SK-N-MC (cell line): Measurements from ENCODE around the gene HS6ST1.

ENCODE experiments used
- EZH2 ChIP-seq: fragments of 200-600 bp; sonication (generic); IDR thresholded peaks from one replicate; pipeline ENCODE4 v1.6.1; 2017; ENCODE audit warnings: antibody characterized with exemption
- POLR2AphosphoS5 ChIP-seq: IDR thresholded peaks from 2 replicates; pipeline ENCODE4 v1.6.1; 2012; ENCODE audit warnings: mild to moderate bottlenecking, low read depth, low read length, borderline replicate concordance

DNA sequence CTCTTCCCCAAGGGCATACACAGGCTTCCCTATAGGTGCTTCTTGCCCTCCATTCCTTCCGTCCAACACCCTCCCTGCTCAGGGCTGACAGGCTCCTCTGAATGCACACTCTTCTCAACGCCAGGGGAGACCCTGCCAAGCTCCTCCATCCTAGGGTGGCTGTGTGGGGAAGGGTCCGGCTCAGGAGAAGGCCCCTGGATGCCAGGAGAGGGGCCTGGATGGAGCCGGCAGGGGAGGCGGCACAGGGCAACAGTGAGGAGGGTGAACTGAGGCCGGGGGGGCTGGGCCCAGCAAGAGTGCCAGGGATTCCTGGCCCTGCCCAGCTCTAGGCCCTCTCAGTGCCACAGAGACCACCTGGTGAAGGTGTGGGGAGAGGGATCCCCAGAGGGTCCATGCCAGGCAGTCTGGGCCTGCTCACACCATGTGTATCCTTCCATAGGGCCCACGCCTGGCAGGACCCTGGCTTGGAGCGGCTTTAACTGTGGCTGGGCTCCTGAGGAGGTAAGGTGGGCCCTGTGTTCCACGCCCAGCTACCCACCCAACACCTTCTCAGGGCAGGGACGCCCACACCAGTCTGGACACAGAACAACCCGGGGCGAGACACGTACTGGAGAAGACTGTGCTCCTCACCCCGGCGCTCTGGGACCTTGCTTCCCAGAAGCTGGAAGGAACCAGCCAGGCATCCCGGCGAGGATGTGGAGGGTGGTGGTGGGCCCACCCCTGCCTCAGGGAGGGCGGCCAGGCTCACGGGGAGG lies 26.6 kb downstream of the HS6ST1 start:
- TF ChIP-seq EZH2 (no peak), POLR2AphosphoS5 (no peak)
